Fibroblast of lung (primary cell): ENCODE measurements around the gene HEG1. TPM values are rescaled to one million over a fixed set of nuclear protein-coding genes. Genes with fewer than 3 reads are reported as not detected.
A peak's percentile ranks its signal among the peaks of the same experiment; 100 is the strongest.
"Not testable (repeated sequence)": the region's sequence is repeated elsewhere in the genome, so short reads cannot be mapped to it uniquely, and the experiment has no call there.

Experiments used
- DNase-seq, 2 donors: peaks; one replicate each; pipeline versions ENCODE4 v3.0.0 to v3.0.0-alpha.2; 2010; ENCODE audit warnings: low read depth in 2 of 2
- H2AFZ ChIP-seq: 2 replicates; pipeline ENCODE4 v1.5.1; 2012; ENCODE audit warnings: low read length, control low read depth, inconsistent platforms
- H3K27ac ChIP-seq: 2 replicates; pipeline ENCODE4 v1.5.1; 2011; ENCODE audit warnings: low read length, control low read depth; ENCODE audit not compliant: insufficient read depth
- H3K27me3 ChIP-seq: 2 replicates; pipeline ENCODE4 v1.5.1; 2011; ENCODE audit warnings: mild to moderate bottlenecking, low read length; ENCODE audit not compliant: control insufficient read depth, insufficient read depth
- H3K36me3 ChIP-seq: 2 replicates; pipeline ENCODE4 v1.5.1; 2011; ENCODE audit warnings: low read length; ENCODE audit not compliant: control insufficient read depth, insufficient read depth
- H3K4me1 ChIP-seq: 2 replicates; pipeline ENCODE4 v1.5.1; 2011; ENCODE audit warnings: low read length; ENCODE audit not compliant: control insufficient read depth, insufficient read depth; ENCODE audit errors: extremely low read depth
- H3K4me2 ChIP-seq: 2 replicates; pipeline ENCODE4 v1.5.1; 2011; ENCODE audit warnings: low read length, control low read depth; ENCODE audit not compliant: insufficient read depth; ENCODE audit errors: extremely low read depth
- H3K4me3 ChIP-seq, 4 experiments: fragments of 200-600 bp in 1 of 4; sonication (generic) in 1 of 4; replicated peaks in 1 of 4; 2 replicates each; pipeline ENCODE4 v1.5.1; 2011 to 2016; ENCODE audit warnings: low read length in 4 of 4, low read depth in 3 of 4, mild to moderate bottlenecking in 3 of 4, control low read depth in 2 of 4, inconsistent platforms in 1 of 4, mixed read lengths in 1 of 4; ENCODE audit not compliant: insufficient read depth in 1 of 4; ENCODE audit errors: control extremely low read depth in 1 of 4
- H3K79me2 ChIP-seq: 2 replicates; pipeline ENCODE4 v1.5.1; 2012; ENCODE audit warnings: mild to moderate bottlenecking, low read length, inconsistent platforms; ENCODE audit not compliant: control insufficient read depth, insufficient read depth
- H3K9ac ChIP-seq: 2 replicates; pipeline ENCODE4 v1.5.1; 2011; ENCODE audit warnings: mild to moderate bottlenecking, low read length, control low read depth; ENCODE audit not compliant: insufficient read depth
- H3K9me3 ChIP-seq: 2 replicates; pipeline ENCODE4 v1.5.1; 2012; ENCODE audit warnings: low read depth, low read length; ENCODE audit not compliant: control insufficient read depth, insufficient read depth
- H4K20me1 ChIP-seq: 2 replicates; pipeline ENCODE4 v1.5.1; 2011; ENCODE audit warnings: low read length; ENCODE audit not compliant: control insufficient read depth, insufficient read depth; ENCODE audit errors: extremely low read depth
- EZH2 ChIP-seq: IDR thresholded peaks from 2 replicates; pipeline ENCODE4 v1.5.1; 2012; ENCODE audit warnings: low read length, control low read depth, mild to moderate bottlenecking; ENCODE audit errors: missing control alignments
- polyA plus RNA-seq, 2 donors: library from polyadenylated mRNA; depleted of rRNA in 1 of 2; stranded (reverse) in 1 of 2; unstranded in 1 of 2; fragments of >200 nt; gene quantifications; 2 replicates each; pipeline ENCODE4 v1.2.1, GENCODE V29; 2011 to 2012; ENCODE audit warnings: missing spikeins in 1 of 2
- total RNA-seq: library from RNA; depleted of rRNA; stranded (reverse); fragments of >200 nt; gene quantifications from 2 replicates; pipeline ENCODE4 v1.2.1, GENCODE V29; 2014
- TF ChIP-seq, protein P1 (sequence below), 2 donors: IDR thresholded peaks in 1 of 2; conservative IDR thresholded peaks in 1 of 2; 1 replicate in 1 of 2; 2 replicates in 1 of 2; pipeline ENCODE4 v1.5.1; 2011 to 2012; ENCODE audit warnings: low read length in 2 of 2, control low read depth in 1 of 2, inconsistent platforms in 1 of 2, low read depth in 1 of 2, mild to moderate bottlenecking in 1 of 2

The HEG1 gene
- total and polyA plus RNA-seq, 2 donors (not counting 1 experiment from before 2014, with no cell fraction given): 137 to 305 TPM

GRCh38 chr3:124962403-124962940, 93.3 kb downstream of the HEG1 start:
- TF ChIP-seq, protein P1, sequence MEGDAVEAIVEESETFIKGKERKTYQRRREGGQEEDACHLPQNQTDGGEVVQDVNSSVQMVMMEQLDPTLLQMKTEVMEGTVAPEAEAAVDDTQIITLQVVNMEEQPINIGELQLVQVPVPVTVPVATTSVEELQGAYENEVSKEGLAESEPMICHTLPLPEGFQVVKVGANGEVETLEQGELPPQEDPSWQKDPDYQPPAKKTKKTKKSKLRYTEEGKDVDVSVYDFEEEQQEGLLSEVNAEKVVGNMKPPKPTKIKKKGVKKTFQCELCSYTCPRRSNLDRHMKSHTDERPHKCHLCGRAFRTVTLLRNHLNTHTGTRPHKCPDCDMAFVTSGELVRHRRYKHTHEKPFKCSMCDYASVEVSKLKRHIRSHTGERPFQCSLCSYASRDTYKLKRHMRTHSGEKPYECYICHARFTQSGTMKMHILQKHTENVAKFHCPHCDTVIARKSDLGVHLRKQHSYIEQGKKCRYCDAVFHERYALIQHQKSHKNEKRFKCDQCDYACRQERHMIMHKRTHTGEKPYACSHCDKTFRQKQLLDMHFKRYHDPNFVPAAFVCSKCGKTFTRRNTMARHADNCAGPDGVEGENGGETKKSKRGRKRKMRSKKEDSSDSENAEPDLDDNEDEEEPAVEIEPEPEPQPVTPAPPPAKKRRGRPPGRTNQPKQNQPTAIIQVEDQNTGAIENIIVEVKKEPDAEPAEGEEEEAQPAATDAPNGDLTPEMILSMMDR (conservative IDR thresholded peaks at IDR 0.05 in 1 of 2, IDR thresholded peaks at IDR 0.05 in 1 of 2; ENCODE audit: low read depth in 1 of 2, low read length in 2 of 2): no peak
- TF ChIP-seq EZH2: no peak
- H3K9me3 ChIP-seq: no peaks in the 10 kb centered on the region
- no peaks in the 10 kb centered on the region for H3K79me2 ChIP-seq
- peaks cover 1% of the 10 kb centered on the region for H3K36me3 ChIP-seq
- H3K4me3 ChIP-seq: no peak overlapping the region
- H3K4me2 ChIP-seq: no peak overlapping the region
- H3K9ac ChIP-seq: no peak overlapping the region
- H3K27me3 ChIP-seq: no peaks in the 10 kb centered on the region
- no peak overlapping the region for H3K27ac ChIP-seq
- no peaks in the 10 kb centered on the region for H4K20me1 ChIP-seq
- peaks cover 4% of the 10 kb centered on the region for H3K4me1 ChIP-seq
- DNase-seq: peak in 1 of 2 donors; percentile 47
- H2AFZ ChIP-seq: no peak overlapping the region

DNA sequence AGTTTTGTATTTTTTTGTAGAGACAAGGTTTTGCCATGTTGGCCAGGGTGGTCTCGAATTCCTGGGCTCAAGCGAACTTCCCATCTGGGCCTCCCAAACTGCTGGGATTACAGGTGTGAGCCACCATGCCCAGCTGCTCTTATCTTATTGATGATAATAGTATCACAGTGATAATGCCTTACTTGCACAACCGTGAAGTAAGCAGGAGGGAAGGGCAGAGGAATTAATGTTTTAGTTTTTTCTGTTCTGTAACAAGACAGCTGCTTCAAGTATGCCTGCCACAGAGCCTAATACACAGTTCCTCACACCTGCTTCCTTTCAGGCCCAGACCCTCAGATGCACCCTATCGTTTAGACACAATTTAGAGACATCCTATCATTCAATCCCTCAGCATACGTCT, 95.1 kb downstream of the HEG1 start:
- DNase-seq: no peak
- H3K36me3 ChIP-seq: no peaks in the 10 kb centered on the region
- no peak overlapping the region for H3K4me3 ChIP-seq
- no peaks in the 10 kb centered on the region for H4K20me1 ChIP-seq
- H3K4me1 ChIP-seq: peaks cover 4% of the 10 kb centered on the region
- no peak overlapping the region for H3K4me2 ChIP-seq
- no peak overlapping the region for H3K9ac ChIP-seq
- no peak for TF ChIP-seq EZH2
- TF ChIP-seq, protein P1 (conservative IDR thresholded peaks at IDR 0.05 in 1 of 2, IDR thresholded peaks at IDR 0.05 in 1 of 2; ENCODE audit: low read depth in 1 of 2, low read length in 2 of 2): no peak
- no peaks in the 10 kb centered on the region for H3K79me2 ChIP-seq
- H2AFZ ChIP-seq: no peak overlapping the region
- no peak overlapping the region for H3K27ac ChIP-seq
- no peaks in the 10 kb centered on the region for H3K9me3 ChIP-seq
- no peaks in the 10 kb centered on the region for H3K27me3 ChIP-seq

- Histone ChIP-seq H3K9ac (no peak overlapping the region), H4K20me1 (no peaks in the 10 kb centered on the region), H3K4me3 (no peak overlapping the region), H2AFZ (no peak overlapping the region), H3K36me3 (no peaks in the 10 kb centered on the region), H3K27me3 (no peaks in the 10 kb centered on the region), H3K79me2 (no peaks in the 10 kb centered on the region), H3K27ac (no peak overlapping the region), H3K9me3 (no peaks in the 10 kb centered on the region), H3K4me2 (no peak overlapping the region), H3K4me1 (peaks cover under 1% of the 10 kb centered on the region)
- TF ChIP-seq EZH2: no peak
- TF ChIP-seq, protein P1 (conservative IDR thresholded peaks at IDR 0.05 in 1 of 2, IDR thresholded peaks at IDR 0.05 in 1 of 2; ENCODE audit: low read depth in 1 of 2, low read length in 2 of 2): no peak
- no peak for DNase-seq
These were observed 95.7 kb downstream of the HEG1 start for GRCh38 chr3:124960105-124960504.

GRCh38 chr3:124957951-124958350, 97.8 kb downstream of the HEG1 start:
- not testable (repeated sequence) for H3K9ac ChIP-seq, H3K27me3 ChIP-seq, H3K27ac ChIP-seq, H3K79me2 ChIP-seq, H3K36me3 ChIP-seq, H2AFZ ChIP-seq, H3K4me1 ChIP-seq, H3K4me3 ChIP-seq, H3K4me2 ChIP-seq, H3K9me3 ChIP-seq, H4K20me1 ChIP-seq
- DNase-seq: peak in 1 of 2 donors; percentile 25
